Neural cell (in vitro differentiated cells): Measurements from ENCODE around the gene BTAF1.

Source experiments
- EP300 ChIP-seq: fragments of 450-650 bp; conservative IDR thresholded peaks from 2 replicates; pipeline ENCODE4 v1.6.1; 2014; ENCODE audit warnings: antibody characterized with exemption, mild to moderate bottlenecking, moderate library complexity; ENCODE audit not compliant: poor library complexity, severe bottlenecking
- EZH2 ChIP-seq: fragments of 200-600, 300-800 bp; shearing (Covaris generic), sonication (generic); IDR thresholded peaks from 2 replicates; pipeline ENCODE4 v1.6.1; 2014; ENCODE audit warnings: antibody characterized with exemption, low read length, borderline replicate concordance, mild to moderate bottlenecking; ENCODE audit not compliant: insufficient read depth, poor library complexity, severe bottlenecking
- POLR2AphosphoS5 ChIP-seq: IDR thresholded peaks from 2 replicates; pipeline ENCODE4 v1.6.1; 2012
- RAD21 ChIP-seq: fragments of 450-650 bp; conservative IDR thresholded peaks from 2 replicates; pipeline ENCODE4 v1.6.1; 2014; ENCODE audit warnings: antibody characterized with exemption, mild to moderate bottlenecking, moderate library complexity
- SMC3 ChIP-seq: fragments of 450-650 bp; conservative IDR thresholded peaks from 2 replicates; pipeline ENCODE4 v1.6.1; 2014; ENCODE audit warnings: antibody characterized with exemption, mild to moderate bottlenecking, moderate library complexity; ENCODE audit not compliant: poor library complexity
- TAF1 ChIP-seq: IDR thresholded peaks from 2 replicates; pipeline ENCODE4 v1.6.1; 2012; ENCODE audit warnings: low read depth
- TF ChIP-seq, protein P1 (sequence below): fragments of 450-650 bp; IDR thresholded peaks from 2 replicates; pipeline ENCODE4 v1.5.1; 2014; ENCODE audit warnings: antibody characterized with exemption, mild to moderate bottlenecking, moderate library complexity; ENCODE audit not compliant: poor library complexity, severe bottlenecking
- TF ChIP-seq, protein P2 (sequence below): IDR thresholded peaks from 2 replicates; pipeline ENCODE4 v1.6.1; 2012; ENCODE audit warnings: borderline replicate concordance

DNA sequence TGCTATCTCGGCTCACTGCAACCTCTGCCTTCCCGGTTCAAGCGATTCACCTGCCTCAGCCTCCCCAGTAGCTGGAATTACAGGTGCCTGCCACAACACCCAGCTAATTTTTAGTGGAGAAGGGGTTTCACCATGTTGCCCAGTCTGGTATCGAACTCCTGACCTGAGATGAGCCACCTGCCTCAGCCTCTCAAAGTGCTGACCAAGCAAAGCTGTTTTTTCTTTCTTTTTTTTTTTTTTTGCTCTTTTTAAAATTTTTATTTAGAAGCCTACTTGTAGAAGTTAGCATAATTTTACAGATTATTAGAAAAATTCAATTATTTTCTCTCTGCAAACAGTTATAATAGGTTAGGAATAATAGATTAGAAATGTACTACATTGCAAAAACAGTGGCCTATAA, 13.1 kb upstream of the BTAF1 start:
- TF ChIP-seq, protein P1, sequence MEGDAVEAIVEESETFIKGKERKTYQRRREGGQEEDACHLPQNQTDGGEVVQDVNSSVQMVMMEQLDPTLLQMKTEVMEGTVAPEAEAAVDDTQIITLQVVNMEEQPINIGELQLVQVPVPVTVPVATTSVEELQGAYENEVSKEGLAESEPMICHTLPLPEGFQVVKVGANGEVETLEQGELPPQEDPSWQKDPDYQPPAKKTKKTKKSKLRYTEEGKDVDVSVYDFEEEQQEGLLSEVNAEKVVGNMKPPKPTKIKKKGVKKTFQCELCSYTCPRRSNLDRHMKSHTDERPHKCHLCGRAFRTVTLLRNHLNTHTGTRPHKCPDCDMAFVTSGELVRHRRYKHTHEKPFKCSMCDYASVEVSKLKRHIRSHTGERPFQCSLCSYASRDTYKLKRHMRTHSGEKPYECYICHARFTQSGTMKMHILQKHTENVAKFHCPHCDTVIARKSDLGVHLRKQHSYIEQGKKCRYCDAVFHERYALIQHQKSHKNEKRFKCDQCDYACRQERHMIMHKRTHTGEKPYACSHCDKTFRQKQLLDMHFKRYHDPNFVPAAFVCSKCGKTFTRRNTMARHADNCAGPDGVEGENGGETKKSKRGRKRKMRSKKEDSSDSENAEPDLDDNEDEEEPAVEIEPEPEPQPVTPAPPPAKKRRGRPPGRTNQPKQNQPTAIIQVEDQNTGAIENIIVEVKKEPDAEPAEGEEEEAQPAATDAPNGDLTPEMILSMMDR: no peak
- TF ChIP-seq EZH2 (no peak), POLR2AphosphoS5 (no peak), EP300 (no peak), TAF1 (no peak), RAD21 (no peak), SMC3 (no peak)
- TF ChIP-seq, protein P2, sequence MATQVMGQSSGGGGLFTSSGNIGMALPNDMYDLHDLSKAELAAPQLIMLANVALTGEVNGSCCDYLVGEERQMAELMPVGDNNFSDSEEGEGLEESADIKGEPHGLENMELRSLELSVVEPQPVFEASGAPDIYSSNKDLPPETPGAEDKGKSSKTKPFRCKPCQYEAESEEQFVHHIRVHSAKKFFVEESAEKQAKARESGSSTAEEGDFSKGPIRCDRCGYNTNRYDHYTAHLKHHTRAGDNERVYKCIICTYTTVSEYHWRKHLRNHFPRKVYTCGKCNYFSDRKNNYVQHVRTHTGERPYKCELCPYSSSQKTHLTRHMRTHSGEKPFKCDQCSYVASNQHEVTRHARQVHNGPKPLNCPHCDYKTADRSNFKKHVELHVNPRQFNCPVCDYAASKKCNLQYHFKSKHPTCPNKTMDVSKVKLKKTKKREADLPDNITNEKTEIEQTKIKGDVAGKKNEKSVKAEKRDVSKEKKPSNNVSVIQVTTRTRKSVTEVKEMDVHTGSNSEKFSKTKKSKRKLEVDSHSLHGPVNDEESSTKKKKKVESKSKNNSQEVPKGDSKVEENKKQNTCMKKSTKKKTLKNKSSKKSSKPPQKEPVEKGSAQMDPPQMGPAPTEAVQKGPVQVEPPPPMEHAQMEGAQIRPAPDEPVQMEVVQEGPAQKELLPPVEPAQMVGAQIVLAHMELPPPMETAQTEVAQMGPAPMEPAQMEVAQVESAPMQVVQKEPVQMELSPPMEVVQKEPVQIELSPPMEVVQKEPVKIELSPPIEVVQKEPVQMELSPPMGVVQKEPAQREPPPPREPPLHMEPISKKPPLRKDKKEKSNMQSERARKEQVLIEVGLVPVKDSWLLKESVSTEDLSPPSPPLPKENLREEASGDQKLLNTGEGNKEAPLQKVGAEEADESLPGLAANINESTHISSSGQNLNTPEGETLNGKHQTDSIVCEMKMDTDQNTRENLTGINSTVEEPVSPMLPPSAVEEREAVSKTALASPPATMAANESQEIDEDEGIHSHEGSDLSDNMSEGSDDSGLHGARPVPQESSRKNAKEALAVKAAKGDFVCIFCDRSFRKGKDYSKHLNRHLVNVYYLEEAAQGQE: no peak
